ENCODE results near the gene DNAJC15.

Gene DNAJC15

GRCh38 chr13:43146400-43146799 is 123.0 kb downstream of the DNAJC15 start:
- no peak for DNase-seq (ENCODE audit: low read depth)
- TF ChIP-seq CTCF (IDR thresholded peaks at IDR 0.05; ENCODE audit: insufficient read depth, low read depth, low read length, missing control alignments): no peak

GRCh38 chr13:43150369-43151207 is 127.2 kb downstream of the DNAJC15 start:
- TF ChIP-seq CTCF (IDR thresholded peaks at IDR 0.05; ENCODE audit: insufficient read depth, low read depth, low read length, missing control alignments): no peak
- no peak overlapping the region for H3K4me3 ChIP-seq (ENCODE audit: low read length)

More at GRCh38 chr13:43146400-43146799, 123.0 kb downstream of the DNAJC15 start:
- H3K4me3 ChIP-seq (ENCODE audit: low read length): no peak overlapping the region

GRCh38 chr13:43153436-43154090 is 130.2 kb downstream of the DNAJC15 start:
- no peak for TF ChIP-seq CTCF (IDR thresholded peaks at IDR 0.05; ENCODE audit: insufficient read depth, low read depth, low read length, missing control alignments)
- peak; percentile 83 for DNase-seq (ENCODE audit: low read depth)
- H3K4me3 ChIP-seq (ENCODE audit: low read length): no peak overlapping the region

More at GRCh38 chr13:43150369-43151207, 127.2 kb downstream of the DNAJC15 start:
- DNase-seq (ENCODE audit: low read depth): no peak

GRCh38 chr13:43154156-43154651 is 130.8 kb downstream of the DNAJC15 start:
- DNase-seq (ENCODE audit: low read depth): no peak
- TF ChIP-seq CTCF (IDR thresholded peaks at IDR 0.05; ENCODE audit: insufficient read depth, low read depth, low read length, missing control alignments): no peak
- H3K4me3 ChIP-seq (ENCODE audit: low read length): no peak overlapping the region

GRCh38 chr13:43154839-43155238 is 131.5 kb downstream of the DNAJC15 start:
- no peak overlapping the region for H3K4me3 ChIP-seq (ENCODE audit: low read length)
- TF ChIP-seq CTCF (IDR thresholded peaks at IDR 0.05; ENCODE audit: insufficient read depth, low read depth, low read length, missing control alignments): no peak
- no peak for DNase-seq (ENCODE audit: low read depth)

GRCh38 chr13:43156916-43157315 is 133.5 kb downstream of the DNAJC15 start:
- DNase-seq (ENCODE audit: low read depth): no peak
- no peak overlapping the region for H3K4me3 ChIP-seq (ENCODE audit: low read length)
- no peak for TF ChIP-seq CTCF (IDR thresholded peaks at IDR 0.05; ENCODE audit: insufficient read depth, low read depth, low read length, missing control alignments)
